MCF 10A (cell line): ENCODE data around the gene EPHB1. TPM values are rescaled to one million over a fixed set of nuclear protein-coding genes. Genes with fewer than 3 reads are reported as not detected.

Source experiments
- Bru-seq: library from RNA; stranded (reverse); fragments of 400-500 nt; gene quantifications from one replicate; lab custom pipeline; 2021; lab: Mats Ljungman, UMichigan
- BruChase-seq, 2 experiments: library from RNA; stranded (reverse); fragments of 400-500 nt; gene quantifications; one replicate each; lab custom pipeline; 2021; lab: Mats Ljungman, UMichigan
- BruUV-seq: library from RNA; stranded (reverse); fragments of 400-500 nt; replicated peaks from 2 replicates; lab custom pipeline; 2021; lab: Mats Ljungman, UMichigan
- CTCF ChIA-PET: fragments of 300-600 bp; sonication (Branson Sonifier 250); formaldehyde crosslinking; extraction: SDS; loops from one replicate; lab custom pipeline; 2021; ENCODE audit warnings: antibody characterized with exemption, inconsistent platforms; lab: Yijun Ruan, JAX
- POLR2A ChIA-PET: fragments of 300-600, 350-650 bp; sonication (Branson Sonifier 250); formaldehyde crosslinking; extraction: SDS; loops from one replicate; lab custom pipeline; 2020; ENCODE audit warnings: antibody characterized with exemption, inconsistent platforms; lab: Yijun Ruan, JAX
- DNase-seq: peaks from one replicate; pipeline ENCODE4 v3.0.0-alpha.2; 2018; ENCODE audit not compliant: unreplicated experiment
- H3K27ac Mint-ChIP-seq: one replicate; pipeline ENCODE4 v1.8.0; 2022; ENCODE audit warnings: mild to moderate bottlenecking, low read depth, mixed read lengths; ENCODE audit not compliant: unreplicated experiment
- H3K27me3 Mint-ChIP-seq: one replicate; pipeline ENCODE4 v1.8.0; 2022; ENCODE audit warnings: mixed read lengths; ENCODE audit not compliant: insufficient read depth, unreplicated experiment
- H3K36me3 Mint-ChIP-seq: one replicate; pipeline ENCODE4 v1.8.0; 2022; ENCODE audit warnings: mild to moderate bottlenecking, moderate library complexity, mixed read lengths; ENCODE audit not compliant: insufficient read depth, unreplicated experiment
- H3K4me1 Mint-ChIP-seq: one replicate; pipeline ENCODE4 v1.8.0; 2022; ENCODE audit warnings: mixed read lengths; ENCODE audit not compliant: insufficient read depth, unreplicated experiment
- H3K4me3 Mint-ChIP-seq: one replicate; pipeline ENCODE4 v1.8.0; 2022; ENCODE audit warnings: mild to moderate bottlenecking, moderate library complexity, mixed read lengths; ENCODE audit not compliant: unreplicated experiment
- H3K9me3 Mint-ChIP-seq: one replicate; pipeline ENCODE4 v1.8.0; 2022; ENCODE audit warnings: mixed read lengths; ENCODE audit not compliant: unreplicated experiment
- CTCF ChIP-seq: fragments of 200-600 bp; IDR thresholded peaks from one replicate; pipeline ENCODE4 v1.8.0; 2022; ENCODE audit warnings: antibody characterized with exemption, mild to moderate bottlenecking; ENCODE audit not compliant: unreplicated experiment
- intact Hi-C: fragments of 100-400 bp; cut with micrococcal nuclease; formaldehyde crosslinking; loops from 2 replicates; pipeline ENCODE4 v1.14.1; 2022
- long read RNA-seq: library from polyadenylated mRNA; stranded (forward); transcript quantifications from one replicate; pipeline ENCODE4 v2.0.0, GENCODE V29; 2022
- total RNA-seq: library from RNA; stranded (reverse); gene quantifications from 2 replicates; pipeline ENCODE4 v1.2.3, GENCODE V29; 2022

EPHB1 gene
- total RNA-seq, result not detected in 2 replicates
- percentile 4 among the genes with signal in this experiment for Bru-seq, nascent RNA
- BruChase-seq, experiment 1, labeled RNA remaining after a 6-hour chase, result percentile 7 among the genes with signal in this experiment
- BruChase-seq, experiment 2, labeled RNA remaining after a 2-hour chase, result percentile 6 among the genes with signal in this experiment
- long read RNA-seq, result 0 reads

GRCh38 chr3:134794950-134795745, at the start of gene EPHB1:
TSS of gene EPHB1 (plus strand) at chr3:134795260.
- Mint-ChIP-seq H3K36me3 (no peaks in the 10 kb centered on the region), H3K27me3 (peaks cover 48% of the 10 kb centered on the region), H3K9me3 (no peaks in the 10 kb centered on the region), H3K27ac (no peak within 1 kb of the TSS), H3K4me3 (peak within 1 kb of the TSS; percentile 69), H3K4me1 (peaks cover 5% of the 10 kb centered on the region)
- no TSS peak for BruUV-seq
- CTCF ChIA-PET, result interaction anchor here (0.5 to 3.9 kb wide), 31 partner anchors 9 to 1721 kb away, joined by 3 to 17 read pairs (median 3); no protein-coding TSS in a partner anchor
- POLR2A ChIA-PET, result interaction anchor here (0.5 kb wide), 1 partner anchor 188 kb away, joined by 3 read pairs; no protein-coding TSS in a partner anchor
- intact Hi-C loops, result loop anchor here (1.0 to 10.0 kb wide), 4 partner anchors 198 to 1250 kb away; no protein-coding TSS in a partner anchor
- peak; percentile 69 for DNase-seq
- TF ChIP-seq CTCF, result peak; percentile 90

GRCh38 chr3:134748698-134749097, 46.4 kb upstream of the EPHB1 start:
- intact Hi-C loops, result no loop called here
- Mint-ChIP-seq H3K4me1 (no peaks in the 10 kb centered on the region), H3K9me3 (no peaks in the 10 kb centered on the region), H3K36me3 (no peaks in the 10 kb centered on the region), H3K4me3 (no peak overlapping the region), H3K27me3 (peaks cover 13% of the 10 kb centered on the region), H3K27ac (no peak overlapping the region)
- no TSS peak for BruUV-seq
- DNase-seq, result no peak
- ChIA-PET POLR2A (no interaction called here), CTCF (interaction anchor here (0.5 to 0.6 kb wide), 2 partner anchors 189 to 736 kb away, joined by 3 to 4 read pairs; no protein-coding TSS in a partner anchor)
- no peak for TF ChIP-seq CTCF

- ChIA-PET CTCF (interaction anchor here (0.6 kb wide), 1 partner anchor 737 kb away, joined by 3 read pairs; no protein-coding TSS in a partner anchor), POLR2A (no interaction called here)
- Mint-ChIP-seq H3K27me3 (peaks cover 13% of the 10 kb centered on the region), H3K4me1 (no peaks in the 10 kb centered on the region), H3K9me3 (no peaks in the 10 kb centered on the region), H3K4me3 (no peak overlapping the region), H3K27ac (no peak overlapping the region), H3K36me3 (no peaks in the 10 kb centered on the region)
- no peak for DNase-seq
- intact Hi-C loops, result no loop called here
- BruUV-seq, result no TSS peak
- no peak for TF ChIP-seq CTCF
These were observed 45.9 kb upstream of the EPHB1 start for GRCh38 chr3:134749174-134749573.
